SK-MEL-5 (cell line): Measurements from ENCODE around the gene CPM. TPM values are rescaled to one million over a fixed set of nuclear protein-coding genes. Genes with fewer than 3 reads are reported as not detected.

Source experiments
- DNase-seq: peaks from one replicate; pipeline ENCODE4 v3.0.0-alpha.2; 2016; ENCODE audit warnings: low read depth, low spot score
- in situ Hi-C: cut with HindIII; loops from 2 replicates; pipeline ENCODE4 v1.10.0; 2016; ENCODE audit warnings: low sequenced_read_pairs, high pct_unique_total_duplicates, low pct_unique_long_range_greater_than_20kb
- total RNA-seq: library from RNA; depleted of rRNA; stranded (reverse); fragments of >200 nt; shearing (Covaris generic); gene quantifications from 2 replicates; pipeline ENCODE4 v1.2.3, GENCODE V29; 2014

Gene CPM
- total RNA-seq, 1 experiment from 2014 or later = 18.2 TPM

DNA sequence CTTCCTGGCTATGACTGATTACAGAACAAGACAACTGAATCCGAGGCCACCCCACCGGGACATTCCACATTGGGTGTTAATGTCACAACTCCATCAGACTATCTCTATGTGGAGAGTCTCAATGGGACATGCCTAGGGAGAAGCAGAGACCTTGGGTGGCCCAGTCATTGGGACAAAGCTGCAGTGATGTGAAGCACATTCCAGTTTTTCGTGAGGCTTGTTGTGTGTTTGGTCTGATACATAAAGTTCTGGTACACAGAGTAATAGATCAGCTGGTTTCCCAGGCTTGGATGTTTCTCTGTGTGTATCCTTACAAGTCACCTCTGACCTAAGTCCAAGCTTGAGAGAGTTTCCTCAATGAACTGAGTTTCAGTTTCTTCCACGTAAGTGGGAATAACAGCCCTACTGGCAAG lies 42.3 kb downstream of the CPM start:
- no peak for DNase-seq
- in situ Hi-C loops = no loop called here

DNA sequence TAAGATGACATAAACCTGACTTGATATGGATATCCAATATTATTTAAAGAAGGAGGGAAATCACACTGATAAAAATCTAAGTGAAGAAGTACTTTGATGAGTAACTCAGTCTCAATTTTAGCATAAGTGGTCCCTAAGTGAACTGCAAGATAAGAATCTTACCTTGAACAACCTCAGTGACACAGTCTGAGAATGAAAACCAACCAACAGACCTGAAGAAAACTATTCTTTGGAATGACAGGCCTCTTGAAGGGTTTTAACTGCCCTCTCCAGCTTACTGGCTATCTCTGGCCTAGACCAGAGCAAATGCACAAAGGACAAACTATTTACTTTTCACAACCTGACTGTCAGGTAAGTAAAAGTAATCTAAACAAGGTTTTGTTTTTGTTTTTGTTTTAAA lies 44.7 kb downstream of the CPM start:
- DNase-seq = no peak
- in situ Hi-C loops = no loop called here

DNA sequence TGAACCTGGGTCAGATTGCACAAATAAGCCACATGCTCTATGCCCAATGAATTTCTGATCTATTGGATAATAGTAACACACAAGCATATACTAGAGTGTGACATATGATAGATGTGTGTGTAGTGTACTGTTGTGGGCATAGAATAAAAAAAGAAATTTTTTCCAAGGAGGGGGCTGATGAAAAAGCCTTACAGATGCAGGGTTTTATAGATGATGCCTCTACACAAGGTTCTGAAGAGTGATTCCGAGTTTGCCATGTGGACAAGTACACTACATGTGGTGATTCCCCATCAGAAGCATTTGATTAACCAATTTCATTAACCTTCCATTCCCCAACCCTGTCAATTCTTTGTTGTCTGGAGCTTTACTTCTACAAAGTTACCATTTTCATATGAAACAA lies 45.3 kb downstream of the CPM start:
- in situ Hi-C loops = no loop called here
- DNase-seq = no peak

DNA sequence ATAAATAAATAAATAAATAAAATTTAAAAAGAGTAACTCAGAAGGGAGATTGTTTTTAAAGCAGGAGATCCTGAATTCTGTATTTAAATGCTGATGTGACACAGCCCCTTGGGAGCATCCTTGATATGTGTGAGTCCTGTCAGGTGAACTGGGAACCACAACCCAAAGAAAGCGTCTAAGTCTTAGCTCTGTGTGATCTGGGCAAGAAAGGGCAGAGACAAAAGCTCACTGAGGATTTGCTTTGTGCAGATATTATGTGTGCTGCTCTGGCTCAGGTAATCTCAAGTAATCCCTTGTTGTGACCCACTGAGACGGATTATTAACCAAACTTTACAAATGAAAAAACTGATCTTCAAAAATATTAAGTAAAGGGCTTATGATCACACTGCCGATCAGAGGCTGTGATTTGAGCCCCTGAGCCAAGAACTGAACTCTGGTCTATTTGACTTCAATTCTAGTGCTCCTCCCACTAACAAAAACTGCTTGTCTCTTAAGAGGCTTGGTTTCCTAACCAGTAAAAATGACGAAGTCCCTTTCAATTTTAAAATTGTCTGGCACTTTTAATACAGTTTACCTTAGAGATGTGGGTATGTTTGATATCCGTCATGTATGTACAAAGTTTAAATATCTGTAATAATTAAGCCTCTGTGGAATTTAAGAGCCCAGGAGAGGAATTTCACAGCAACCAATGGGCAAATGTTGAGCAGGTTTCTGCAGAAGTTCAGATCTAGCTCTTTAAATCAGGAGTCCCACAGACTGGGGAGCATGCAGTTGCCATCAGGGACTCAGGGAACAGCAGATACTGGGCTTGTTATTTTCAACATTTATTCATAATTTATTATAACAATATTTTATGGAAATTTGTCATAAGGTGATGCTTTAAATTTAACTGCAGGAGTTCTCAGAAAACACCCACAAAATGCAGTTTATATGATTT lies 46.1 kb downstream of the CPM start:
- in situ Hi-C loops = no loop called here
- DNase-seq = no peak

DNA sequence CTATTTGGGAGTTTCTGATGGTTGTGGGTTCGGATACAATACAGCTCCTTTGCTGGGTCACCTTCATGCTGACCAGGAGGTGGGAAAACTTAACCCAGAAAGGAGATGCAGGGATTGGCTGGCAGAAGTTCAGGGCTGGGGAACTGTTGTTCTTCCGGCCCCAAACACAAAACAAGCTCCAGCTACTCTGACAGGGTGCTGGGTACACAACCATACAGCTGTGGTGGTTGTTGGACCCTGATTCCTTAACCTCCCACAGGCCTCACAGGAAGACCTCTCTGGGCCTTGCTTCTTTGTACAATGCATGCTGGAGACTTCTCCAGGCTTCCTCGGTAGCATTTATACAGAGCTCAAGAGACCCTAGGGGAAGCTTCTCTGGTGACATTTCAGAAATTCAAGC lies 47.6 kb downstream of the CPM start:
- no peak for DNase-seq
- in situ Hi-C loops = no loop called here

DNA sequence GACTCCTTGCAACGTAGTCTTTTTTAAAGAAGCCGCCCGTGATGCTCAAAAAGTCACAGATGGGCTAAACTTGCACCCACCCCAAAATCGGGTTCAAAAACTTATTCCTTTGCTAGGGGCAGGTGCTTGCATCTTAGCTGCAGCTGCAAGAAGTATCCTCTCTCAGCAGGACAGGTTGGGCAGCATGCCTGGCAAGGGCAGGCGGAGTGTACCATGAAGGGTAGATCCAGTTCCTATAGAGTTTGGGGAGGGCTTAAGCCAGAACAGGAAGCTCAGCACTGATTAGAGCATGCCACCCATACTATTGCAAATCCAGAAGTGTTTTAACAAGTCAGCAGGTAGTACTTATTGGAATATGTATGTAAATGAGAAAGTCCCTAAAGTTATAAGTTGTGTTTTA lies 48.7 kb downstream of the CPM start:
- no peak for DNase-seq
- in situ Hi-C loops = no loop called here

DNA sequence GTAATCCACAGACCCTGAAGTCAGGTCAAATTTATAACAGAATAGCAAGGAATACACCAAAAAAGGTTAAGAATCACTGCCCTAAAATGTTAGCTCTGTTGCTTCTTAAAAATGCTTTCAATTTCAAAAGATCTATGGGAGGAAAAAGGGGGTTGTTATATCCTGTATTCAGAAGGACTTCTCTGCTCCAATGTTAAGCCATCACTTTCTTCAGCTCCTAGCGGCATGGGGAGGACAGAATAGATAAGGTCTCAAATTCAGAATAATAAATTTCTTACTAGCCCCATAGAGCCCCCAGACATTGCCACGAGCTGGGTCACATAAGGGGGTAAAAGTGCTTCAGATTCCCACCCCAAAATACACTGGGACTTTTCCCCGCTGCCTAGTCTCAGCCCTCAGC lies 49.8 kb downstream of the CPM start:
- DNase-seq = no peak
- in situ Hi-C loops = no loop called here

DNA sequence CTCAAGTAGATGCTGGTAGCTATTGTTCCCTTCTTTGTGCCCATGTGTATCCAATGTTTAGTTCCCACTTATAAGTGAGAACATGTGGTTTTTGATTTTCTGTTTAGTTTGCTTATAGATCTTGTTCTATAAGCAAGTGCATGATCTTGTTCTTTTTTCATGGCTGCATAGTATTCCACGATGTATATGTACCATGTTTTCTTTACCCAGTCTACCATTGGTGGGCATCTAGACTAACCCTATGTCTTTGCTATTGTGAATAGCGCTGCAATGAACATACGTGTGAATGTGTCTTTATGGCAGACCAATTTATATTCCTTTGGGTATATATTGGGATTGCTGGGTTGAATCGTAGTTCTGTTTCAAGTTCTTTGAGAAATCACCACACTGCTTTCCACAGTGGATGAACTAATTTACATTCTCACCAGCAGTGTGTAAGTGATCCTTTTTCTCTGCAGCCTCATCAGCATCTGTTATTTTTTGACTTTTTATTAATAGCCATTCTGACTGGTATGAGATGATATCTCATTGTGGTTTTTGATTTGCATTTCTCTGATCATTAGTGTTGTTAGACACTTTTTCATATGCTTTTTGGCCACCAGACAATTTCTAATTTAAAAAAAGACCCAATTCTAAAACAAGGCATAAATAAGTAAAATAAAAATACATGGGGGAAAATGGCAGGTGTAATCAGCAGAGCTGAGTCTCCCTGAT lies 50.6 kb downstream of the CPM start:
- in situ Hi-C loops = no loop called here
- no peak for DNase-seq

DNA sequence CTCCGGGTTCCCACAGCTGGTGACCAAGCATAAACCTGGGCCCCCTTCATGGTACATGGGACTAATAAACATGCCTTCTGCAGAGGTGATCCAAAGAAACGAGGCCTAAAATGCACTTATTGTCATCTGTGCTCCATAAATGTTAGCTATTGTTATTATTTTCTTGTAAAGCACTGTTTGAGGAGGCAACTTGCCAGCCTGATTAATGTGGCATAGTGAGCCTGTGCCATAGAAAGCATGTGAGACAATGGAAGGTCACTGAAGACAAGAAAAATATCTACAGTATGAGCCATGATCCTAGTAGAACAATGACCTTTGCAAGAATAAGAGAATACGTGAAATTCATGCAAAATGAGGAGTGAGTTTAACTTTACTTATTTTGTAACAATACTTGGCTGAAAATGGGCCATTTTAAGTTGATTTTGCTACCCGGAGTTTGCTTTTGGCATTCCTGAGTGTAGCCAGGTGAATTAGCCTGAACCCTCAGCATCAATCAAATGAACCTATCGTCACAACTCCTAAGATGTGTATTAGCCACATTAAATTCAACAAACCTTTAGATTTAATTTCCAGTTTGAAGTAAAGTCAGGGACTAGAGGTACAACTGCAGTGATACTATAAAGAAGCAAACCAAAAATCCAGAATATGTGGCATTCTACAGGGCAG lies 52.2 kb downstream of the CPM start:
- in situ Hi-C loops = no loop called here
- DNase-seq = no peak

DNA sequence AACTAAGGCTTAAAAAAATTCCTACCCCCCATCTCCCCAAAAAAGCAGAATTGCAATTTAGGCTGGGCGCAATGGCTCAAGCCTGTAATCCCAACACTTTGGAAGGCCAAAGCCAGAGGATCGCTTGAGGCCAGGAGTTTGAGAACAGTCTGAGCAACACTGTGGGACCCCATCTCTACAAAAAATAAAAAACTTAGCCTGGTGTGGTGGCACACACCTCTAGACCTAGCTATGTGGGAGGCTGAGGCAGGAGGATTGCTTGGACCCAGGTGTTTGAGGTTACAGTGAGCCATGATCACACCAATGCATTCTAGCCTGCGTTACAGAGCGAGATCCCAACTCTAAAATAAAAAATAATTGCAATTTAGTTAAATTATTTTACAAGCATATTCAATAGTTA lies 54.1 kb downstream of the CPM start:
- in situ Hi-C loops = no loop called here
- DNase-seq = no peak

DNA sequence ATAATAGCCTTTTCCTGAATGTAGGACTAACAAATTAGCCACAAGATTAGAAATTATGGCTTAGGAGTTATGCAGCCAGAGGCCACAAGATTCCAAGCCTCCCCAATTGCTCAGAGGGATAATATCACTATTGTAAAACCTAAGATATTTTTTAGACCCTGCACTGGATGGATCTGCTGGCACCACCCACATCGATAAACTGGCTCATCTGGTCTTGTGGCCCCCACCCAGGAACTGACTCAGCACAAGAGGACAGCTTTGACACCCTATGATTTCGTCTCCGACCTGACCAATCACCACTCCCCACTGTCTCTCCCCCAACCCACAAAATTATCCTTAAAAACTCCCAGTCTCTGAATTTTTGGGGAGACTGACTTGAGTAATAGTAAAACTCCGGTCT lies 54.7 kb downstream of the CPM start:
- DNase-seq = no peak
- in situ Hi-C loops = no loop called here

DNA sequence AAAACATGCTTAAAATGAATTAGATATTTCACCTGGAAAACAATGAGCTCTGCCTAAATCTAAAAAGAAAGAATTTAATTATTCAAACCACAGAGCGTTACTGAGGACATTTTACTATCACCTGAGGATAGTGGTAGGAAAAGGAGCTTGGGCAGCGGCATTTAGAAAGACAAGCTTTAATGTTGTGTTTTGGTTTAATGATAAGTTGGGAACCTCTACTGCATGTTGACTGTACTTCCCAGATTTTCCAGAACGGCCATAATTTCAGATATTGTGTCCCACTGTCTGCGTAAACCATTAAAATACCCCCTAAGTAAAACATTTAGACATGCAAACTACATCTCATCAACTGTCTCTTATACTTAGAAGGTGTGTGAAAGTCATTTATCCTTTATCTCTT lies 55.4 kb downstream of the CPM start:
- no peak for DNase-seq
- in situ Hi-C loops = no loop called here

DNA sequence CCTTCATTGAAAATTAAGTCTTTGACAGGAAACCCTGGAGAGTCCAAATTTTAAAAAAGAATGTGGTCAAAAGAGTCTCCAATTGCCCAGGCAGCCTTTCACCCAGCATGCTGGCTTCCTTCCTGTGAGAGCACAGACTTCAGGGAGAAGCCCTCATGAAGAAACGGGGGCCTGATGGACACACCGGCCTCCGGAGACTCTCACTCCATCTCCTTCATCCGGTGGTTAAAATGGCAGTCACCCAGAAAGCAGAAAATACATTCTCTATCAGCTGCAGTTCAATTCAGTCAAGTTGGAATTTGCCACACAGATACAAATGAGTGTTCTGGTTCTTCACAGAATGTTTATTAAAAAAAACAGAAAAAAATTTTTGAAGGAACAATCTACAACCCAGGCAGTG lies 56.5 kb downstream of the CPM start:
- no peak for DNase-seq
- in situ Hi-C loops = no loop called here

DNA sequence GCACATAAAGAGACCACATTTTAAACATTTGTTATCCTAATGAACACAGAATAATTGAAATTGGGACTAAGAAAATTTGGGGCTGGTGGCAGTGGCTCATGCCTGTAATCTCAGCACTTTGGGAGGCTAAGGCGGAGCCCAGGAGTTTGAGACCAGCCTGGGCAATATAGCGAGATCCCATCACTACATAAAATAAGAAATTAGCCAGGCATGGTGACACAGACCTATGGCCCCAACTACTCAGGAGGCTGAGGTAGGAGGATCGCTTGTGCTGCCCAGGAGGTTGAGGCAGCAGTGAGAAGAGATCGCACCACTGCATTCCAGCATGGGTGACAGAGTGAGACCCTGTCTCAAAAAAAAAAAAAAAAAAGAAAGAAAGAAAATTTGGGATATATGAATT lies 59.7 kb downstream of the CPM start:
- in situ Hi-C loops = no loop called here
- no peak for DNase-seq

DNA sequence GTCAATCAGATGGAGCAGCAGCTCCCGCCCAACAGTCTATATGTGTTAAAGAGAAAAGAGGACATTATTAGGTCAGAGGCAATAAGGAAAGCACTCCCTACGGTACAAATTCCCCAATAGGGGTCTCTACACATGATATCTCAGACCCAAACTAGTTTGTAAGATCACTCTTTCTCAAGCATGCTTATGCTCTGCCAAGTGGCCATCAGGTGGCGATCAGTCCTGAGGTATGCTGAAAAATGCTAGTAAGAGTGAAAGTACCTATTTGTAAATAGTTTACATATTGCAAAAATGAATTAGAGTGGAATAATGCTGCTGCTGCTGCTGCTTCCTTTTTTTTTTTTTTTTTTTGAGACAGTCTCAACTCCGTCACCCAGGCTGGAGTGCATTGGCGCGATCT lies 61.0 kb downstream of the CPM start:
- peak; percentile 57 for DNase-seq
- in situ Hi-C loops = no loop called here

DNA sequence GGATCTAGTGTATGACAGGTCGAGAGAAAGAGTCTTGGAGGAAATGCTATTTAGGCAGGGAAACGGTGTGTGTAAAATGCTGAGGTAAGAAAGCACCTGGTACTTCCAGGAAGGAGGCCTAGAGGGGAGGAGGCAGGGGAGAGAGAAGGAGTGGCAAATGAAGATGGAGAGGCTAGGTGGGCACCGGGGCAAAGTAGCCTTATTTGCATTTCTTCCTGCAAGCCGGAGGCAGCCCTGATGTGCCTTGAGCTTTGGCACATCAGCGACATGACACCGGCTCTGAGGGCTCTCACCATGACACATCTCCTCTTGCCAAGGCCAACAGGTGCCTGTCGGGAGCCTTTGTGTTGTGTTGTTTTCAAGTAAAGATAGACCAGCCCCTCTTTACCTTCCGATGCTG lies 61.6 kb downstream of the CPM start:
- in situ Hi-C loops = no loop called here
- DNase-seq = no peak

DNA sequence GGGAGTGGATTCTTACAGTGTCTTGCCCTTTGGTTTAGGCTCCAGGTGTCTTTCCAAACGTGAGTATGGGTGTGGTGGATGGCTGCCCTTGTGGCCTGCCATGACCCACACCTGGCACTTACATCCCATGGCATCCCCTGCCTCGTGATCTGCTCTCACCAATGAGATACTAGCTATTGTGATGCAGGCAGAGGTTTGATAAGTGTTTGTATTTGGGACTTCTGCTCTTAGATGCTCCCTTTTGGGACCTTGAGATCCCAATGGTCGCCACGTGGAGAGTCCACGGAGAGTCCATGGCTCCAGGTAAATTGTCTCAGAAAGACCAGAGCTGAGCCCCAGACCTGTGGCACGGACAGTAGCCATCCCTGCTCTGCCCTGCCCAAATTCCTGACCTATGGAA lies 62.5 kb downstream of the CPM start:
- in situ Hi-C loops = no loop called here
- DNase-seq = no peak

DNA sequence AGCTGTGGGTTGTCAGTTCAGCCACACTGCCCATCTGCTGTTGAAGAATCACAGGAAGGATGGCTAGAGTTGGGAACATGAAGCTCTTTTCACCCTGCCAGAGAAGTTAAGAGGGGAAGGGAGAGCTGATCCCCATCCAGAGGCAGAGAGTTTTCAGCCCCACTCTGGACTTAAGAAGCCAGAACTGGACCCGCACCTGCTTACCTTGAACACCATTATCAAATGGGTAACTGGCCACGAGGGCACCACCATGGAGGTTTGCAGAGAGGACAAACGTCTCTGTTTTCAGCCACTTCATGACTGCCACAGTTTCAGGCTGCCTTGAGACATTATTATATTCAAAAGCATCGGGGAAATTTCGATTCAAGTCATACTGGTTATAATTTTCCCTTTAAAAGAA lies 63.0 kb downstream of the CPM start:
- DNase-seq = no peak
- in situ Hi-C loops = no loop called here
